ENCODE measurements around the gene KRTAP10-5.
"Not testable (repeated sequence)": the region's sequence is repeated elsewhere in the genome, so short reads cannot be mapped to it uniquely, and the experiment has no call there.

KRTAP10-5 gene

GRCh38 chr21:44610157-44610843 is 29.9 kb upstream of the KRTAP10-5 start:
- DNase-seq, result not testable (repeated sequence)

- no peak for DNase-seq
Observed at GRCh38 chr21:44609193-44609592, 28.8 kb upstream of the KRTAP10-5 start.

DNA sequence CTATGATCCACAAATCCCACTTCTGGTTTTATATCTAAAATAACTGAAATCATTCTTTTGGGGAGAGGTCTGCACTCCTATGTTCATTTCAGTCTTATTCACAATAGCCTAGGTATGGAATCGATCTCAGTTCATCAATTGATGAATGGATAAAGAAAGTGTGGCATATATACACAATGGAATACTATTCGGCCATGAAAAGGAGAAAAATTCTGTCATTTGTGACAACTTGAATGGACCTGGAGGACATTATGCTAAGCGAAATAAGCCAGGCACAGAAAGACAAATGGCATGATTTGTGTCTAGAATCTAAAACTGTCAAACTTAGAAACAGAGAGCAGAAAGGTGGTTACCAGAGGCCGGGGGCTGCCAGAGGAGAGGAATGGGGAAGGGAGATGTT is 26.1 kb upstream of the KRTAP10-5 start:
- DNase-seq, result no peak

GRCh38 chr21:44603911-44604310 is 23.5 kb upstream of the KRTAP10-5 start:
- no peak for DNase-seq

DNA sequence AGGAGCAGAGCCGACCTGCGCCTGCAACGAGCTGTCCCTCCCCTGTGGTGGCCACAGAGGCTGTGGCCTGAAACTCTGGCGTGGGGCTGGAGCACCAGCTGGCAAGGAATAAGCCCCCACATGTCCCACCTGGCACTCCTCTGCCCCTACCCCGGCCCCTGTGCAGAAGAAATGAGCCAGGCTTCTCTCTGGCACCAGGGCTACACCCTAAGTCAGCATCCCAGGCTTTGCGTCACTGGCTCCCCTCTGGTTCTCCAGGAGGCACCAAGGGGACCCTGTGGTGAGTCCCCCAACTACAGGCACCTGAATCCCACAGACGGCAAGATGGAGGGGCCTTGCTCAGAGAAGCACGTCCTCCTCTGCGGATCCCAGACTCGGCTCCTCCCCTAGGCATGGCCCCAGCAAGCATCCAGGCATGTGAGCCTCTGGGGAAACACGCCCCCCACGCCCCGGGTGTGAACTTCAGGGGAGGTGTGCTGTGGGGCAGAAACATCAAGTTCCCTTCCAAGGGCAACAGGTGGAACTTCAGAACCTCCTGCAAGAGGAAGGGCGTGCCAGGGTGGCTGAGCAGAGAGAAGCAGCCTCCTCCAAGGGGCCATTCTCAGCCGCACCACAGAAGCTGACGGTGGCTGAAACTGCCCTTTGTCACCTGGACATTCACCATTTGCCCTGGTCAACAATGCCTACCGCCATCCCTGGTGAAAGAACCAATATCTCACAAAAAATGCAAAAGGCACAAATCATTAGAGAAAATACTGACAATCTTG is 22.9 kb upstream of the KRTAP10-5 start:
- DNase-seq, result no peak

DNA sequence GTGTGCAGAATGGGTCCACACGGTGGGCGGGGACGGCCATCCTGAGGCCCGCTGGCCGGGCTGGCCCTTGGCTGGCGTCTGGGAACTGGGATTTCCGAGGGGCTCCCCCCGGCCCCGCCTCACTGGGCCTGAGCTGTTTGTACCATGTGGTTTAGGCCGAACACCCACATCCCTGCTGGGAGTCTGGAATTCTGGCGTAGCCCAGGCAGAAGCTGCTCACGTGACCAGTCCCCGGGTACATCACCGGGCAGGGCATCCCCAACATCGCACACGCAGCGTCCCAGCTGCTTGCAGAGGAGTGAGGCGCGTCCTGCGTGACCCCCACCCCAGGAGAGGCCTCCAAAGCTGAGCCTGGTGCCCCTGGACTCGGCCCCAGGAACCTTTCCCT is 22.1 kb upstream of the KRTAP10-5 start:
- DNase-seq, result no peak

DNA sequence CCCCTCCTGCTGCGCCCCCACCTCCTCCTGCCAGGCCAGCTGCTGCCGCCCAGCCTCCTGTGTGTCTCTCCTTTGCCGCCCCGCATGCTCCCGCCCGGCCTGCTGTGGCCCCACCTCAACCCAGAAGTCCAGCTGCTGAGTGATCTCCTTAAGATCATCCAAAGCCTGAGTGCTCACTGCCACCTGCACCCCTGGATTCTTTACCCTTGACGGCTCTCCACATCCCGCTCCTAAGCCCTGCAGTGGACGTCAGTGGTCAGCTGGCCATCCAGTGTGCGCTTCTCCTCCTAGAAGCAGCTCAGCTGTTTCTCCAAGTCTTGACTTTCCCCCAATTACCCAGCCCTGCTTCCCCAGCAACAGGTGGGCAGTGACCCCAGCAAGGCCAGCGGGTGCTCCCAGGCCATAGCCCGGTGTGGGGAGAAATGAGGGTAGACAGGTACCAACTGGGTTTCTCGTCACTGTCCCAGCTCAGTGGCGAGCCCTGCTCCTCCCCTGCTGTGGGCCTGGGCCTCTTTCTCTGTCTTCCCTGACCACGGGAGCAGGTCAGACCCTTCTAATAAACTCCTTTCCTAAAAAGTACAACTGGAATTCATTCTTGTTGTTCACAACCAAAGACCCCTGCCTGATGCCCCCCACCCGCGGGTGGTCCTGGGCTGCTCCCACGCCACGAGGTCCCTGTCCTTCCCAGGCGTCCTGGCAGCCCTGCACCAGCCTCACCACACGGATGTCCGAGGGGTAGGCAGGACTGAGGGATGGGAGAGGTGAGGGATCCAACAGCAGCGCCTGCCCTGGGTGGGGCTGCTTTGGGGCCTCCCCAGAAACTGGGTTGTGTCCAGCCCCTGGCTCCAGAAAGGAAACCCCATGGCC is 21.4 kb upstream of the KRTAP10-5 start:
- DNase-seq, result no peak

DNA sequence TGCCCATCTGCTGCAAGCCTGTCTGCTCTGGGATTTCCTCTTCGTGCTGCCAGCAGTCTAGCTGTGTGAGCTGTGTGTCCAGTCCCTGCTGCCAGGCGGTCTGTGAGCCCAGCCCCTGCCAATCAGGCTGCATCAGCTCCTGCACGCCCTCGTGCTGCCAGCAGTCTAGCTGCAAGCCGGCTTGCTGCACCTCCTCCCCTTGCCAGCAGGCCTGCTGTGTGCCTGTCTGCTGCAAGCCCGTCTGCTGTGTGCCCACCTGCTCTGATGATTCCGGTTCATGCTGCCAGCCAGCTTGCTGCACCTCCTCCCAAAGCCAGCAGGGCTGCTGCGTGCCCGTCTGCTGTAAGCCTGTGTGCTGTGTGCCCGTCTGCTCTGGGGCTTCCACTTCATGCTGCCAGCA is 20.7 kb upstream of the KRTAP10-5 start:
- DNase-seq, result not testable (repeated sequence)

DNA sequence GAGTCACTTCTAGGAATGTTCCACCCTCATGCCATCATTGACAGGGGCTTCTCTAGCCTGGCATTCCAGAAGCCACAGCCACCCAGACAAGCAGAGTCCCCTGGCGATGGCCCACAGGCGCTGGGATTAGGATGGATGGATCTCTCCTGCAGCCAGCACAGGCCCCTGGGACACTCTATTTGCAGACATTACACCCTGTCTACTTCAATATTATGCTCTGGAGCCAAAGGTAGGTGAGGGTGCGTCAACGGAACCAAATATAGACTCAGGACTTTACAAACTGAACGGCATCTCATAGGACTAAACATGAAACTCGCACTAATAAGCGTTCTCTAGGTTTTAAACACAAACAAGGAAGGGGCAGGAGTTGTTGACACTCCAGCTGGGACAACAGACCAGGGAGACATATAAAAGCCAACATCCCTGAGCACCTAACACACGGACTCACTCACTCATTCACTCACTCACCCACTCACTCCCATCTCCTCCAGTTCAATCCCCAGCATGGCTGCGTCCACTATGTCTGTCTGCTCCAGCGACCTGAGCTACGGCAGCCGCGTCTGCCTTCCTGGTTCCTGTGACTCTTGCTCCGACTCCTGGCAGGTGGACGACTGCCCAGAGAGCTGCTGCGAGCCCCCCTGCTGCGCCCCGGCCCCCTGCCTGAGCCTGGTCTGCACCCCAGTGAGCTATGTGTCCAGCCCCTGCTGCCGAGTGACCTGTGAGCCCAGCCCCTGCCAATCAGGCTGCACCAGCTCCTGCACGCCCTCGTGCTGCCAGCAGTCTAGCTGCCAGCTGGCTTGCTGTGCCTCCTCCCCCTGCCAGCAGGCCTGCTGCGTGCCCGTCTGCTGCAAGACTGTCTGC is 19.9 kb upstream of the KRTAP10-5 start, which contains the start of gene KRTAP10-7:
Gene KRTAP10-7 (plus strand): TSS at position 480 of the 861 bp plus-strand sequence. CDS start 25 bp downstream, at position 505.
- not testable (repeated sequence) for DNase-seq

DNA sequence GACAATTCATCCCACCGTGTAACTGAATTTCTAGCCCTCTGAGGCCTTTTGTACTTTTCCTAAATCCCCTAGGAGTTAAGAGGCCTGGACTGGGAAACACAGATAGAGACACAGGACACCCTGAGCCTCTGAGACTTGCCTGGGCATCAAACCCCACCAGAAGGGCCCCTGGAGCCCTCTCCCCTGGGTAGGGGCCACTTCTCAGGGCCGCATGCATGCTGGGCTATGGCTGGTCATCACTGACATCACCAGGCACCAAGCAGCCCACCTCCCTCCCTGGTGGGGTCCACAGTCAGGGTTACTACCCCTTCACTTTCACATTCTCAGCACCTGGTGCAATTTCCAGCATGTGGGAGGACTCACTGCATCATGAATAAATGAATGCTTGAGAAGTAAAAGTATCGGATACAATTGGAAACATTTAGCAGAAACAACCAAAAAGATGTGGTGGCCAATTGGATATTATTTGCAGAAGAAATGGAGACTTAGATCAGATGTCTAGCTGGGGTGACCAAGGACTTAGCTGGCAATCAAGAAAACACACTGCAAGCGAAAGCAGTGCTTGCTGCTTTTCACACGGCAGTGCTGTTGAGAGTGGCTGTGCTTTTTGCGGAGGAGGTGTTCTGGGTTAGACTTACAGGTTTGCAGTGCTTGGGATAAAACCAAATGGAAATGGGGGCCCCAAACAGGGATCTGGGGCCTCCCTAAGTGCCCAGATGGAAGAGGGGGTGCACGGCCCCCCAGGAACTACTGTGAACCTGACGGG is 19.0 kb upstream of the KRTAP10-5 start:
- no peak for DNase-seq

DNA sequence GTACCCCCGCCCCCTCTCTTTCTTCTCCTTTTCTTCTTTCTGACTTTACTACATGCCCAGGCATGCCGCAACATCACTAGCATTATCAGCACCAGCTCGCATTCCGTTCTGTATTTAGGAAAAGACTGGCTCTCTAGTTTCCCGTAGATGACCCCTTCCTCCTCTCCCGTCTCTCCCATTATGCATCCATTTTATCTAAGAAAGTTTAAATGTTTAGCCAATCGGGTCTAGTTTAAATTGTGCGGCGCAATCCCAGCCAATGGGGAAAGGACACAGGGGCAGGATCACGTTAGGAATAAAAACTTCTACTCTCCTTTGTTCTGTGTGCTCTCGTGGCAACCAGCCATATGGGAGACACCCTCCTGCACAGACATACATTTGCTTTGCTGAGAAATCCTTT is 17.7 kb upstream of the KRTAP10-5 start:
- no peak for DNase-seq

DNA sequence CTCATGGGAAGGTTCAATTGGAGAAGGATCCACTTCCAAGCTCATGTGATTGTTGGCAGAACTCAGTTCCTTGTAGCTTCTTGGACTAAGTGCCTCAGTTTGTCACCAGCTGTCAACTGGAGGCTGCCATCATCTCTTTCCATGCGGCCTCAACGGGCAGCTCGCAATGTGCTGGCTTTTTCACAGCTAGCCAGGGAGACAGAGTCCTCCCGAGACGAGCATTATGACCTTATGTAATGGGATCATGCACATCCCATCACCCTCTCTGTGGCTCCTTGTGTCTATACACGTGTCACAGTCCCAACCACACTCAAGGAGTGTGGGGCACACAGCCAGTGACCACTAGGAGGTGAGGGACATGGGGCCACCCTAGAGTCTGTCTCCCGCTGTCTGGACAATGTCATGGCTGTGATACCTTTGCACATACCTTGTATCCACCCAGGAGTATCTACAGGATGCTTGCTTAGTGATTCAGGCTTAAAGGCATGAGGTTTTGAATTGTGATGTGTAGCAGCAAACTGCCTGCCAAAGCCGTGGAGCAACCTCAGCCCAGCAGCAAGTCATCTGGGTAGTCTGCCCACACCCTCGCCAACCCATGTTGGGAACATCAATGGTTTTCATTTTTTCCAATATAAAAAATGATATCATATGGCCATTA is 15.8 kb upstream of the KRTAP10-5 start:
- no peak for DNase-seq

DNA sequence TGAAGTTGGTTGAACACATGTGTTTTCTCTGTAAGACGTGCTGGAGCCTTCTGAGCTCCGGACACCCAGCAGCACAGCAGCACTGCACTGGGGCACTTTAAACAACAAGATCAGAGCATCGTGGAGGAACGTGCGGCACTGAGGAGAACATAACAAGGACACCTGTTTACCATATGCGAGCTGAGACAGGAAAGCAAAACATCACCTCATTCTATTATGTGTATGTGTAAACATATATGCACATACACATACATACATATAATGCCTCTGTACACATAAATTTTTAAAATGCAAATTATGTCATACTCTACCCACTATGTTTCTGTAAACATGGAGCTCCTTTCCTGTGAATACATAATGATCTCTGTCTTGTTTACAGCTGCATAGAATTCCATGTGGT is 15.1 kb upstream of the KRTAP10-5 start:
- no peak for DNase-seq

DNA sequence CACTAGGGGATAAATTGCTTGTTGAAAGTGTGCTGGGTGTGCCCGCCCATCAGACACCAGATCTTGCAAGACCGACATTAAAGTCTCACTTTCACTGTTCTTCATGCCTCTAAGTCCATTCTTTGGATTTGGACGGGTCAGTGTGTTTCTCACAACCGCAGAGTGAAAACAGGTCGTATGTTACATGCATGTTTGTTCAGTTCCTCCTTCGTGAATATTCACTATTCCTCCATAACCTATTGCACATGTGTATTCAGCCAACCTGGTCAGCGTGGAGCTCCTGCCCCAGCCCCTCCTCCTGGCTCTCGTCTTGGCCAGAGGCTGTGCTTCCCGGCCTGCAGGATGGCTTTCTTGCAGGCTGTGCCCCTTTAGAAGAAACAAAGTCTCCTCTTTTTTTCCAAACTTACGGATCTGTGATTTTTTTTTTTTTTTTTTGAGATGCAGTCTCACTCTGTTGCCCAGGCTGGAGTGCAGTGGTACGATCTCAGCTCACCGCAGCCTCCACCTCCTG is 14.1 kb upstream of the KRTAP10-5 start:
- no peak for DNase-seq

DNA sequence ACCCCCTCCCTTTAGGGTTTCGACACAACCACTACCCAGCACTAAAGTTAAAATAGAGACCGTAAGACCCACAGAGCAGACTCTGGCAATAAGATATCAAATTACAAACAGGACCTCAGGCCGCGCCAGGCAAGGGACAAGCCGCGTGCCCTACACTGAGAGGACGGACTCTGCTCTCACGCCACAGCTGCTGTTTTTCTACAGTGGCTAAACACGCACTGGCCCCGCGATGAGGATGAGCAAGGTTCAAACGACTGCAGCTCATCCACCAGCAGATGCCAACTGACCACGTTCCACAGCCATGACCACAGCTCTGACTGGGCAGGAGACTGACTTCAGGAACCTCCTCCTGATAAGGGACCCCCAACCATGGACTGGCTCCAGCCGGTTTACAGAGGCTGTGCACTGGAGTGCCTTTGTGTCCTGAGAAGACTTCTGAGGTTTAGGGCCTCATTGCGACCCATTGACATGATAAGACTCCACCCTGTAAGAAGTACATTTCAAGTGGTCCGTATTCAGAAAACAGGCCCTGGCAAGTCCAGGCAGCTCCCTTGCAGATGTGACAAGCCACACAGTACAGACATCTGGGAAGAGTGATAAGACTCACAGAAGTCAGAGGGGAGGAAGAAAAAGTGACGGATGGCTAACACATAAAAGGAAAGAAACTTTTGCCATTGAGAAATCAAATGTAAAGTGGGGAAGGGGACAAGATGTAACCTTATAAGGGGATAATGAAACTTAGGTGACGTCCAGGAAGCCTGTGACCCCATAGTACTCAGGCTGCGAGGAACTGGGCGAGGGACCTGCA is 13.4 kb upstream of the KRTAP10-5 start:
- no peak for DNase-seq

DNA sequence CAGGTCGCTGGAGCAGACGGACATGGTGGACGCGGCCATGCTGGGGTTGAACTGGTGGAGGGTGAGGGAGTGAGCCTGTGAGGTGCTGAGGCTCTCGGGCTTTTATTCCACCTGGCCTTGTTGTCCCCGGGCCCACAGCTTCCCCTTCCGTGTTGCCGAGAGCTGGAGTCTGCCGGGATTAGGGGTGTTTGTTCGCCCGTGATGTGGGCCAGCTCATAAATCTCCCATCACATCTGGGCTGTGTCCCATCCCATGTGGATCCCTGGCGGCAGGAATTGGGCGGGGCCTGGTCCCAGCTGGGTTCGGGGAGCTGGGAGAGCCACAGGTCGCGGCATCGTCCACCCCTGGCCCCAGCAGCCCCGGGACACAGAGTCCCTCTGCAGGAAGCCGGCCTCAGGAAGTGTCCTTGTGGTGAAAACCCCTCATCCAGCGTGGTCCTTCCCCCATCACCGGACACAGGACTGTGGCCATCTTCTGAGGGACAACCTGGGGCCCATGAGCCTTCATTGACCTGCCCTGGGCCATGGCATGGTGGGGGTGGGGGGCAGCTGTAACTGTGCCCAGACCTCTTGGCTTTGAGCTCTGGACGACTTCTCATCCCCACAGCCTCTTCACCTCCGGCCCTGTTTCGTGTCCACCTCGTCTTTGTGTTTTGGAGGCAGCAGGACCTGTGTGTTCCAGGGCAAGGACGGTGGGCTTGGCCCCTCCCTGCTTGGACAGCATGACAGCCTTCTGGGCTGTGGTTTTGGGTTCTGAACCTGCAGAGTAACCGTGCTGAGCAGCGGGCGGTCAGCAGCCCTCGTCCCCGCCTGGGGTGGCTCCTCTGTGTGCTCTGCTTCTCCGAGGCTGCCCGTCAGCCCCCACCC is 12.3 kb upstream of the KRTAP10-5 start, which contains the start of gene KRTAP10-6:
Gene KRTAP10-6 (minus strand): TSS at position 60 of the 866 bp plus-strand sequence. CDS start 21 bp downstream, at position 39.
- DNase-seq, result no peak

DNA sequence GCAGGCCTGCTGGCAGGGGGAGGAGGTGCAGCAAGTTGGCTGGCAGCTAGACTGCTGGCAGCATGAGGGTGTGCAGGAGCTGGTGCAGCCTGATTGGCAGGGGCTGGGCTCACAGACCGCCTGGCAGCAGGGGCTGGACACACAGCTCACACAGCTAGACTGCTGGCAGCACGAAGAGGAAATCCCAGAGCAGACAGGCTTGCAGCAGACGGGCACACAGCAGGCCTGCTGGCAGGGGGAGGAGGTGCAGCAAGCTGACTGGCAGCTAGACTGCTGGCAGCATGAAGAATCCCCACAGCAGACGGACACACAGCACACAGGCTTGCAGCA is 11.4 kb upstream of the KRTAP10-5 start:
- DNase-seq, result not testable (repeated sequence)

Measured in fibroblast of skin of abdomen (primary cell).